ENCODE measurements around the gene PTPRU. TPM values are rescaled to one million over a fixed set of nuclear protein-coding genes. Genes with fewer than 3 reads are reported as not detected.

The PTPRU gene
- 40.7 TPM for total RNA-seq (2021; ENCODE audit: unreplicated experiment)
- polyA plus RNA-seq (2012) = 48.2 and 58.7 TPM in 2 replicates
- percentile 52 among the genes with signal in this experiment for Bru-seq, nascent RNA
- percentile 55 among the genes with signal in this experiment for BruChase-seq, experiment 1, labeled RNA remaining after a 6-hour chase
- percentile 52 among the genes with signal in this experiment for BruChase-seq, experiment 2, labeled RNA remaining after a 2-hour chase
- long read RNA-seq, full-length matches to known transcripts = 9 of 74 reads
- long read RNA-seq, partial matches to known transcripts = 56 of 74 reads
- long read RNA-seq, other reads (novel, unspliced or antisense) = 9 of 74 reads

DNA sequence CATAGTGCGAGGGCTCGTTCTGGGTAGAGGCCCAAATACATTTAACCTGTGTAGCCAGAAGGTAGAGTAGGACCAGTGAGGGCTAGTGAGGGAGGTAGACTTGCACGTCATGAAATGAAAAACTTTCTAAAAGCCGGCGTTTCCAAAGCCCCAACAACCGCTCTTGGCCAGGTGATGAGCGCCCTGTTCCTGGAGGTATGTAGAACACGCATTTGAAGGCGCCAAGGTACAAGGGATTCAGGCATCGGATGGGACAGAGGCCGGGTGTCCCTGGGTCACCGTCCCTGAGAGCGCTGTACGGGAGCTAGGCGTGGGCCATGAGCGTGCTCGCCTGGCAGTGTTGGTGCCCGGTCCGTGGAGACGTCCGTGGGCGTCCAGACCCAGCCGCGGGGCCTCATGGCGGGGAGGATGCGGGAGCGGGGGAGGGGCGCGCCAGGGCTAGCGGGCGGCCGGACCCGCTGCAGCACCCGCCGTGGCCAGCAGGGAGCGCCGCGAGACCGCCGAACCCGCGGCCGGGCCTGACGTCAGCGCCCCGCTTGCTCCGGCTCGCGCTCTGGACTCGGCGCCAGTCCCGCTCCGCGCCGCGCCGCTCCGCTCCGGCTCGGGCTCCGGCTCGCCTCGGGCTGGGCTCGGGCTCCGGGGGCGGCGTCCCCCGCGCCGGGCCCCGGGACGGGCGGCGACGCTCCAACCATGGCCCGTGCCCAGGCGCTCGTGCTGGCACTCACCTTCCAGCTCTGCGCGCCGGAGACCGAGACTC, at the start of gene PTPRU:
Gene PTPRU (plus strand): TSS at position 568 of the 757 bp plus-strand sequence. CDS start 123 bp downstream, at position 691.
- Histone ChIP-seq H3K4me2 (ENCODE audit: low read length) (peak within 1 kb of the TSS; percentile 99), H3K9me3 (ENCODE audit: control insufficient read depth in 1 of 2, insufficient read depth in 1 of 2, low read depth in 1 of 2, low read length in 2 of 2) (no peaks in the 10 kb centered on the region), H4K20me1 (ENCODE audit: insufficient read depth) (no peaks in the 10 kb centered on the region), H3K27me3 (ENCODE audit: insufficient read depth, low read length) (no peaks in the 10 kb centered on the region), H3K9ac (ENCODE audit: low read length) (peak within 1 kb of the TSS; percentile 74), H3K36me3 (ENCODE audit: control insufficient read depth in 1 of 2, insufficient read depth in 2 of 2, low read length in 2 of 2) (no peaks in the 10 kb centered on the region), H3K4me1 (ENCODE audit: control insufficient read depth in 1 of 2, insufficient read depth in 2 of 2, low read length in 2 of 2) (peaks cover 17 to 35% of the 10 kb centered on the region in 2 experiments), H2AFZ (ENCODE audit: low read depth, low read length, poor library complexity, severe bottlenecking) (peak within 1 kb of the TSS; percentile 59), H3K27ac (ENCODE audit: low read depth, low read length) (peak within 1 kb of the TSS; percentile 53; the same call in 1 of the 2 replicates), H3K79me2 (ENCODE audit: insufficient read depth, low read length) (peaks cover 17% of the 10 kb centered on the region; the same call in 1 of the 2 replicates), H3K4me3 (replicated peaks in 1 of 2; ENCODE audit: low read depth in 1 of 2, low read length in 2 of 2) (peak within 1 kb of the TSS; percentile 89 to 97), H3K9me2 (ENCODE audit: insufficient read depth) (no peaks in the 10 kb centered on the region)
- ChIA-PET CTCF (no interaction called here), RAD21 (ENCODE audit: low non-redundant PET in 1 of 2, low total read pairs in 2 of 2, uncharacterized antibody in 2 of 2, unreplicated experiment in 2 of 2) (no interaction called here), POLR2A (no interaction called here)
- TF ChIP-seq, protein P1, sequence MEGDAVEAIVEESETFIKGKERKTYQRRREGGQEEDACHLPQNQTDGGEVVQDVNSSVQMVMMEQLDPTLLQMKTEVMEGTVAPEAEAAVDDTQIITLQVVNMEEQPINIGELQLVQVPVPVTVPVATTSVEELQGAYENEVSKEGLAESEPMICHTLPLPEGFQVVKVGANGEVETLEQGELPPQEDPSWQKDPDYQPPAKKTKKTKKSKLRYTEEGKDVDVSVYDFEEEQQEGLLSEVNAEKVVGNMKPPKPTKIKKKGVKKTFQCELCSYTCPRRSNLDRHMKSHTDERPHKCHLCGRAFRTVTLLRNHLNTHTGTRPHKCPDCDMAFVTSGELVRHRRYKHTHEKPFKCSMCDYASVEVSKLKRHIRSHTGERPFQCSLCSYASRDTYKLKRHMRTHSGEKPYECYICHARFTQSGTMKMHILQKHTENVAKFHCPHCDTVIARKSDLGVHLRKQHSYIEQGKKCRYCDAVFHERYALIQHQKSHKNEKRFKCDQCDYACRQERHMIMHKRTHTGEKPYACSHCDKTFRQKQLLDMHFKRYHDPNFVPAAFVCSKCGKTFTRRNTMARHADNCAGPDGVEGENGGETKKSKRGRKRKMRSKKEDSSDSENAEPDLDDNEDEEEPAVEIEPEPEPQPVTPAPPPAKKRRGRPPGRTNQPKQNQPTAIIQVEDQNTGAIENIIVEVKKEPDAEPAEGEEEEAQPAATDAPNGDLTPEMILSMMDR (IDR thresholded peaks at IDR 0.05 in 2 of 3, conservative IDR thresholded peaks at IDR 0.05 in 1 of 3; ENCODE audit: borderline replicate concordance in 1 of 3, insufficient read depth in 1 of 3, low read depth in 2 of 3, low read length in 2 of 3) = peak; percentile 26 to 53 (median 48); a peak in 3 of 6 replicates
- TF ChIP-seq POLR2A (IDR thresholded peaks at IDR 0.05; ENCODE audit: borderline replicate concordance, extremely low read depth, insufficient read depth, insufficient read length) (no peak), POLR2AphosphoS5 (IDR thresholded peaks at IDR 0.05; ENCODE audit: low read depth, low read length) (peak; percentile 60), SRF (IDR thresholded peaks at IDR 0.05; ENCODE audit: low read depth) (no peak), JUND (IDR thresholded peaks at IDR 0.05) (no peak), EZH2 (IDR thresholded peaks at IDR 0.05) (no peak), RAD21 (IDR thresholded peaks at IDR 0.05; ENCODE audit: low read depth) (peak; percentile 77), SP1 (IDR thresholded peaks at IDR 0.05; ENCODE audit: low read depth) (no peak), CBX3 (IDR thresholded peaks at IDR 0.05; ENCODE audit: low read depth) (0 out of 2 replicates have a peak, but pooled peaks have one; percentile 25)
- TF ChIP-seq, protein P2, sequence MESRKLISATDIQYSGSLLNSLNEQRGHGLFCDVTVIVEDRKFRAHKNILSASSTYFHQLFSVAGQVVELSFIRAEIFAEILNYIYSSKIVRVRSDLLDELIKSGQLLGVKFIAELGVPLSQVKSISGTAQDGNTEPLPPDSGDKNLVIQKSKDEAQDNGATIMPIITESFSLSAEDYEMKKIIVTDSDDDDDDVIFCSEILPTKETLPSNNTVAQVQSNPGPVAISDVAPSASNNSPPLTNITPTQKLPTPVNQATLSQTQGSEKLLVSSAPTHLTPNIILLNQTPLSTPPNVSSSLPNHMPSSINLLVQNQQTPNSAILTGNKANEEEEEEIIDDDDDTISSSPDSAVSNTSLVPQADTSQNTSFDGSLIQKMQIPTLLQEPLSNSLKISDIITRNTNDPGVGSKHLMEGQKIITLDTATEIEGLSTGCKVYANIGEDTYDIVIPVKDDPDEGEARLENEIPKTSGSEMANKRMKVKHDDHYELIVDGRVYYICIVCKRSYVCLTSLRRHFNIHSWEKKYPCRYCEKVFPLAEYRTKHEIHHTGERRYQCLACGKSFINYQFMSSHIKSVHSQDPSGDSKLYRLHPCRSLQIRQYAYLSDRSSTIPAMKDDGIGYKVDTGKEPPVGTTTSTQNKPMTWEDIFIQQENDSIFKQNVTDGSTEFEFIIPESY (IDR thresholded peaks at IDR 0.05; ENCODE audit: extremely low read depth, insufficient replicate concordance, low read length) = no peak
- TF ChIP-seq, protein P3, sequence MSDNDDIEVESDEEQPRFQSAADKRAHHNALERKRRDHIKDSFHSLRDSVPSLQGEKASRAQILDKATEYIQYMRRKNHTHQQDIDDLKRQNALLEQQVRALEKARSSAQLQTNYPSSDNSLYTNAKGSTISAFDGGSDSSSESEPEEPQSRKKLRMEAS (IDR thresholded peaks at IDR 0.05) = no peak
- no peak for DNase-seq (ENCODE audit: low read depth, low spot score)
- BruUV-seq (replicated peaks) = no TSS peak
- intact Hi-C loops (cut with micrococcal nuclease) = loop anchor here (2.0 to 10.0 kb wide), 9 partner anchors 139 to 1679 kb away; no protein-coding TSS in a partner anchor
- ATAC-seq = peak; percentile 77
